ENCODE results near the gene EIF3K. TPM values are rescaled to one million over a fixed set of nuclear protein-coding genes. Genes with fewer than 3 reads are reported as not detected.

EIF3K gene
- total and polyA plus RNA-seq, 2 of the 8 experiments (the other 6 are each of a cell fraction or from before 2014, with no cell fraction given) = 329 to 937 TPM

- FAIRE-seq = no peak
- CTCF ChIA-PET (ENCODE audit: partially characterized antibody) = interaction anchor here (1.0 to 2.3 kb wide), 7 partner anchors 15 to 257 kb away, joined by 3 to 6 read pairs (median 3); no protein-coding TSS in a partner anchor
- H3K56ac ChIP-seq (replicated peaks; ENCODE audit: insufficient read length, low read depth, low read length) = no peak overlapping the region
Observed at GRCh38 chr19:38642176-38642575, 23.2 kb downstream of the EIF3K start.

More at GRCh38 chr19:38642176-38642575, 23.2 kb downstream of the EIF3K start:
- Histone ChIP-seq H4K5ac (ENCODE audit: insufficient read length, low read depth, low read length) (no peak overlapping the region), H3K18ac (ENCODE audit: extremely low read depth, low read length) (no peak overlapping the region), H3K23me2 (ENCODE audit: low read depth, low read length) (no peaks in the 10 kb centered on the region), H2BK12ac (ENCODE audit: low read depth, low read length) (0 out of 2 replicates have a peak overlapping the region, but pooled peaks have one; percentile 77), H2BK20ac (ENCODE audit: low read length) (no peak overlapping the region), H3K4me2 (ENCODE audit: insufficient read depth in 1 of 2, low read depth in 2 of 2, low read length in 2 of 2) (no peak overlapping the region), H4K8ac (ENCODE audit: extremely low read depth, insufficient read depth, low read length) (no peak overlapping the region; the same call in 1 of the 2 replicates), H3K23ac (ENCODE audit: insufficient read length) (no peak overlapping the region), H2BK15ac (ENCODE audit: low read length) (no peak overlapping the region), H4K20me1 (replicated peaks in 1 of 2; ENCODE audit: control insufficient read depth in 1 of 2, insufficient read depth in 2 of 2, low read length in 2 of 2) (no peaks in the 10 kb centered on the region), H3K9me3 (ENCODE audit: insufficient read depth in 2 of 2, low read depth in 1 of 2, low read length in 1 of 2) (no peaks in the 10 kb centered on the region), H2AFZ (ENCODE audit: low read length) (no peak overlapping the region), H4K91ac (replicated peaks; ENCODE audit: insufficient read length, low read length) (no peak overlapping the region), H3K79me1 (ENCODE audit: low read depth, low read length) (no peaks in the 10 kb centered on the region), H3K4me1 (replicated peaks in 1 of 4; ENCODE audit: control insufficient read depth in 3 of 4, insufficient read depth in 4 of 4, low read length in 3 of 4) (peaks cover 0 to 2% (median 0%) of the 10 kb centered on the region in 4 experiments; a peak in 2 of 7 replicates), H2BK5ac (ENCODE audit: low read depth, low read length) (no peak overlapping the region), H3K4me3 (ENCODE audit: extremely low read depth in 1 of 4, insufficient read depth in 2 of 4, low read depth in 3 of 4, low read length in 4 of 4) (no peak overlapping the region), H3K36me3 (ENCODE audit: control insufficient read depth in 2 of 4, insufficient read depth in 4 of 4, low read length in 3 of 4) (no peaks in the 10 kb centered on the region), H2AK5ac (ENCODE audit: low read depth, low read length) (0 out of 2 replicates have a peak overlapping the region, but pooled peaks have one; percentile 28), H3K79me2 (ENCODE audit: control insufficient read depth in 1 of 2, insufficient read depth in 2 of 2, low read length in 2 of 2) (no peaks in the 10 kb centered on the region), H3K4ac (replicated peaks; ENCODE audit: insufficient read length, low read depth, low read length) (no peak overlapping the region), H3K9ac (replicated peaks in 1 of 4; ENCODE audit: extremely low read depth in 1 of 4, low read depth in 3 of 4, low read length in 3 of 4) (no peak overlapping the region), H3K27ac (ENCODE audit: low read depth, low read length) (no peak overlapping the region), H2BK120ac (replicated peaks; ENCODE audit: low read depth, low read length) (no peak overlapping the region), H3K27me3 (replicated peaks in 1 of 4; ENCODE audit: control insufficient read depth in 3 of 4, extremely low read depth in 1 of 4, insufficient read depth in 3 of 4, low read length in 3 of 4) (no peaks in the 10 kb centered on the region), H3K14ac (ENCODE audit: insufficient read length) (no peak overlapping the region)
- TF ChIP-seq RNF2 (IDR thresholded peaks at IDR 0.05; ENCODE audit: borderline replicate concordance, low read depth, low read length, missing control alignments, poor library complexity, severe bottlenecking) = no peak
- no peak for TF ChIP-seq YY1 (IDR thresholded peaks at IDR 0.05; ENCODE audit: low read depth, low read length)
- no peak for TF ChIP-seq TCF12 (IDR thresholded peaks at IDR 0.05; ENCODE audit: low read depth, low read length)
- TF ChIP-seq SAP30 (IDR thresholded peaks at IDR 0.05; ENCODE audit: insufficient read depth, insufficient replicate concordance, low read length) = no peak
- TF ChIP-seq CHD2 (IDR thresholded peaks at IDR 0.05; ENCODE audit: low read length) = no peak
- TF ChIP-seq POLR2AphosphoS5 (IDR thresholded peaks at IDR 0.05; ENCODE audit: low read depth, low read length) = no peak
- no peak for TF ChIP-seq EGR1 (IDR thresholded peaks at IDR 0.05; ENCODE audit: borderline replicate concordance, low read depth, low read length)
- TF ChIP-seq SUZ12 (IDR thresholded peaks at IDR 0.05; ENCODE audit: low read length) = no peak
- no peak for TF ChIP-seq GTF2F1 (IDR thresholded peaks at IDR 0.05; ENCODE audit: borderline replicate concordance, low read depth, low read length)
- no peak for TF ChIP-seq TAF1 (IDR thresholded peaks at IDR 0.05; ENCODE audit: low read depth, low read length)
- WGBS, 2 experiments (ENCODE audit: extremely low coverage in 1 of 2, insufficient coverage in 1 of 2, insufficient read length in 1 of 2, insufficient replicate concordance in 2 of 2, low coverage in 1 of 2, low lambda C conversion rate in 2 of 2, missing lambda C conversion rate in 1 of 2) = 90% methylated on average over 9 of the region's 9 CpGs; no CpG with 5 or more reads in 1 of the 2 experiments
- POLR2A ChIA-PET (ENCODE audit: partially characterized antibody) = interaction anchor here (0.7 to 17.9 kb wide), 5 partner anchors 9 to 77 kb away, joined by 3 to 374 read pairs (median 3); partner anchors contain the start of gene EIF3K
- no peak for DNase-seq (ENCODE audit: low read depth in 1 of 2, low spot score in 2 of 2)

Data from H1 (cell line).